Peyer's patch (tissue), 4 donors: Measurements from ENCODE around the gene C7orf57. TPM values are rescaled to one million over a fixed set of nuclear protein-coding genes. Genes with fewer than 3 reads are reported as not detected.

Source experiments
- DNase-seq, 3 donors: peaks; one replicate each; pipeline ENCODE4 v3.0.0-alpha.2; 2017 to 2019
- H3K27ac ChIP-seq, 4 donors: fragments of 200-600 bp; sonication (generic); one replicate each; pipeline ENCODE4 v1.5.1; 2016 to 2019
- H3K27me3 ChIP-seq, 2 donors: fragments of 200-600 bp; sonication (generic); one replicate each; pipeline ENCODE4 v1.5.1; 2019
- H3K36me3 ChIP-seq, 3 donors: fragments of 200-600 bp; sonication (generic); one replicate each; pipeline ENCODE4 v1.5.1; 2016 to 2019
- H3K4me1 ChIP-seq, 4 donors: fragments of 200-600 bp; sonication (generic); one replicate each; pipeline ENCODE4 v1.5.1; 2016 to 2019
- H3K4me3 ChIP-seq, 4 donors: fragments of 200-600 bp; sonication (generic); 1 replicate in 3 of 4; 2 replicates in 1 of 4; pipeline ENCODE4 v1.5.1; 2016 to 2019; ENCODE audit warnings: mild to moderate bottlenecking in 1 of 4
- H3K9me3 ChIP-seq, 4 donors: fragments of 200-600 bp; sonication (generic); one replicate each; pipeline ENCODE4 v1.5.1; 2016 to 2019; ENCODE audit warnings: mild to moderate bottlenecking in 1 of 4
- POLR2A ChIP-seq, 2 donors: fragments of 450-650 bp; IDR thresholded peaks; one replicate each; pipeline ENCODE4 v1.5.1; 2017; ENCODE audit warnings: antibody characterized with exemption in 2 of 2, mild to moderate bottlenecking in 2 of 2, moderate library complexity in 2 of 2
- total RNA-seq, 4 donors: library from RNA; depleted of rRNA; stranded (reverse); fragments of >200 nt; gene quantifications; one replicate each; pipeline ENCODE4 v1.1.0, GENCODE V29; 2016
- TF ChIP-seq, protein P1 (sequence below), 6 experiments: fragments of 450-650 bp in 4 of 6; fragments of 200-600 bp in 2 of 6; sonication (generic) in 1 of 6; IDR thresholded peaks; one replicate each; pipeline ENCODE4 v1.5.1; 2017 to 2019; ENCODE audit warnings: antibody characterized with exemption in 6 of 6, mild to moderate bottlenecking in 3 of 6, moderate library complexity in 1 of 6

Gene C7orf57
- total RNA-seq, 4 donors from 2014 or later: not detected

DNA sequence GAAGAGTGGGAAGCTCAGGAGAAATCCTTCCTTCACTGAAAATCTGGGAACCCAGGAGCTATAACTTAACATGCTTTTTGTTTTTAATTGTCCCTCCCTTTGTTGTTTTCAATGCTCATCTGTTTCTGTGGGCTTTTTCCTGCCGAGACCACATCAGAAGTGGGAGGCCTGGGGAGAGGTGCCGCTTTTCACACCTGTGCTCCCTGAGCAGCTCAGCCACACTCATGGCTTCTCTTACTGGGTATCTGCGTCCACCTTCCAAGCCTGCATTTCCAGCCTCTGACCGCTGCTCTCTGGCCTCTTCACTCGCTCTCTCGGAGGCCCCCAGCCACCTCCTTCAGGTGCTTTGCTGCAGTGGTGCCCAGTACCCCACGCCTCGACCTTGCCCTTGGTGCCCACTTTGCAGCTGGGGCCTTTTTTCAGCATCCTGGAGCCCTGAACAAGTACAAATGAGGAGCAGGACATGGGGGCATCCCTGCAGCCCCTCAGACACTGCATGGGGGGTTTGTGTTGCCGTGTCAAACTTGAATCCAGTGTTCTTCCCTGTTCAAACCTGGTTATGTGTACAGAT lies 9.9 kb downstream of the C7orf57 start:
- no peaks in the 10 kb centered on the region for H3K4me1 ChIP-seq

DNA sequence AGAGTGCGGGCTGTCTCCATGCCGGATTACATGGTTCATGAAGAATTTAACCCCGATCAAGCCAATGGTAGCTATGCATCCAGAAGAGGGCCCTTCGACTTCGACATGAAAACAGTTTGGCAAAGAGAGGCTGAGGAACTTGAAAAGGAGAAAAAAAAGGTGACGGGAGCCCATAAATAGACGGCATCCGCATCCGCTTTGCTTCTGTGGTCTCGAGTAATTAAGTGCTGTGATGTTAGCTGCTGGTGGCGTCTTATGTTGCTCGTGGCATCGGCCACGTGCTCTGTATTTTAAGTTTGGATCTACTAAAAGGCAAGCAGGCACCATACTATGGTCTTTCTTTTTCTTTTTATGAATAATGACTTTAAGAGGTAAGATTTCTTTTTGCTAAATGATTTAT lies 11.1 kb downstream of the C7orf57 start:
- no peaks in the 10 kb centered on the region for H3K27me3 ChIP-seq
- no peaks in the 10 kb centered on the region for H3K4me1 ChIP-seq
- H3K4me3 ChIP-seq: no peak overlapping the region
- no peak for TF ChIP-seq POLR2A (IDR thresholded peaks at IDR 0.05)
- TF ChIP-seq, protein P1, sequence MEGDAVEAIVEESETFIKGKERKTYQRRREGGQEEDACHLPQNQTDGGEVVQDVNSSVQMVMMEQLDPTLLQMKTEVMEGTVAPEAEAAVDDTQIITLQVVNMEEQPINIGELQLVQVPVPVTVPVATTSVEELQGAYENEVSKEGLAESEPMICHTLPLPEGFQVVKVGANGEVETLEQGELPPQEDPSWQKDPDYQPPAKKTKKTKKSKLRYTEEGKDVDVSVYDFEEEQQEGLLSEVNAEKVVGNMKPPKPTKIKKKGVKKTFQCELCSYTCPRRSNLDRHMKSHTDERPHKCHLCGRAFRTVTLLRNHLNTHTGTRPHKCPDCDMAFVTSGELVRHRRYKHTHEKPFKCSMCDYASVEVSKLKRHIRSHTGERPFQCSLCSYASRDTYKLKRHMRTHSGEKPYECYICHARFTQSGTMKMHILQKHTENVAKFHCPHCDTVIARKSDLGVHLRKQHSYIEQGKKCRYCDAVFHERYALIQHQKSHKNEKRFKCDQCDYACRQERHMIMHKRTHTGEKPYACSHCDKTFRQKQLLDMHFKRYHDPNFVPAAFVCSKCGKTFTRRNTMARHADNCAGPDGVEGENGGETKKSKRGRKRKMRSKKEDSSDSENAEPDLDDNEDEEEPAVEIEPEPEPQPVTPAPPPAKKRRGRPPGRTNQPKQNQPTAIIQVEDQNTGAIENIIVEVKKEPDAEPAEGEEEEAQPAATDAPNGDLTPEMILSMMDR (IDR thresholded peaks at IDR 0.05): no peak
- no peaks in the 10 kb centered on the region for H3K36me3 ChIP-seq
- no peak overlapping the region for H3K27ac ChIP-seq
- no peaks in the 10 kb centered on the region for H3K9me3 ChIP-seq
- DNase-seq: no peak

More for the DNA sequence above, 9.9 kb downstream of the C7orf57 start:
- Histone ChIP-seq H3K4me3 (no peak overlapping the region), H3K9me3 (no peaks in the 10 kb centered on the region), H3K27me3 (no peaks in the 10 kb centered on the region), H3K36me3 (no peaks in the 10 kb centered on the region), H3K27ac (no peak overlapping the region)
- TF ChIP-seq POLR2A (IDR thresholded peaks at IDR 0.05): no peak
- TF ChIP-seq, protein P1 (IDR thresholded peaks at IDR 0.05): no peak
- DNase-seq: no peak

DNA sequence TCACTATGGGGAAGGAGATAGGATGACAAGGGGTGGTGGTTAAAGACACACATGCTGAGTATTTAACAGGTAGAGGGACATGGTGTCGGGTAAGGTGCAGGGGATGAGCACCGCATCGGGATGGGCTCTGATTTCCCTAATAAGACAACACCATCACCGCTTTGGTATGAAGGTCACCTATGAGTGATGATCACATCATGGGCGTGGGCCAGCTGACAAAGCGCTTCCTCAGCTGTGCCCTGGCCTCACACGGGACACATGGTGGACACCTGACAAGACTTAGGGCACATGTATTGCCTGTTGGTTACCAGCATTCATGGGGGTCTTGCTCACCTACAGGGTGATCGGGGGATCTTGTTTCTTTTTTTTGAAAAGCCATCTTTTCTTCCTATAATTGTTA lies 12.8 kb downstream of the C7orf57 start:
- no peak overlapping the region for H3K27ac ChIP-seq
- H3K9me3 ChIP-seq: no peaks in the 10 kb centered on the region
- TF ChIP-seq POLR2A (IDR thresholded peaks at IDR 0.05): no peak
- no peaks in the 10 kb centered on the region for H3K27me3 ChIP-seq
- no peak overlapping the region for H3K4me3 ChIP-seq
- no peaks in the 10 kb centered on the region for H3K4me1 ChIP-seq
- no peaks in the 10 kb centered on the region for H3K36me3 ChIP-seq
- DNase-seq: no peak

DNA sequence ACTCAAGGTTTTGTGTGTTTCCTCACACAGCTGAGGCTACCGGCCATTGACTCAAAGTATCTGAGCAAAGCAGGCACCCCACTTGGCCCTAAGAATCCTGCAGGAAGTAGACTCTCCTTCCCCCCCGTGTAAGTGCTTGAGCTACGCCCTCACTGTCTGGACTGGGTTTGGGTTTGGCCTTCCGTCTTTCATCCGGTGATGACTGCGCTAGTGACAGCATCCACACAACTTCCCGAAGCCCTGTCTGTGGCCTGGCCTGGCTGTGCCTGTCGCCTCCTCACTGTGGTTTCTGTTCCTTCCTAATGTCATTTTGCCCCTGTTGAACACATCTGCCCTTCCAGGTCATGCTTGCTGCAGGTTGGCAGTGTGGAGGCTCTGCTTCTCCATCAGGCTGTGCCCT lies 14.5 kb downstream of the C7orf57 start:
- no peaks in the 10 kb centered on the region for H3K27me3 ChIP-seq
- no peak overlapping the region for H3K4me3 ChIP-seq
- no peak for DNase-seq
- no peaks in the 10 kb centered on the region for H3K9me3 ChIP-seq
- no peaks in the 10 kb centered on the region for H3K36me3 ChIP-seq
- no peaks in the 10 kb centered on the region for H3K4me1 ChIP-seq
- H3K27ac ChIP-seq: no peak overlapping the region
- TF ChIP-seq, protein P1 (IDR thresholded peaks at IDR 0.05): no peak
- no peak for TF ChIP-seq POLR2A (IDR thresholded peaks at IDR 0.05)

DNA sequence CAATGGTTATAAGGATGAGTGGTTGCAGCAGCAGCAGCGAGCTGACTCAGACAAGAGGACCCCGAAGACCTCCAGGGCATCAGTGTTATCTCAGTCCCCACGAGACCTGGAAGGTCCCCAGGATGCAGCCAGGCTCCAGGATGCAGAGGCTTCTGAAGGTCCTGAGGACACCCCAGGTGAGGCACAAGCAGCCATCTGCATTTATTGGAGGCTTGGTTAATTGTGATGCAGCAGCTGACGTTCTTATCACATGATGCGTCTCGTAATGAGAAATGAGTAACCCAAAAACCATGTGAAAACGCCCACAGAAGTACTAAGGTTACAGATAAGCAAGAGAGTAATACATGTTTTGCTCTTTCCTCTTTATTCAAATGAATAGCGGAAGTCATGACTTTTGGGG lies 17.4 kb downstream of the C7orf57 start:
- no peaks in the 10 kb centered on the region for H3K36me3 ChIP-seq
- H3K4me3 ChIP-seq: no peak overlapping the region
- no peak for DNase-seq
- H3K27me3 ChIP-seq: no peaks in the 10 kb centered on the region
- no peaks in the 10 kb centered on the region for H3K9me3 ChIP-seq
- TF ChIP-seq POLR2A (IDR thresholded peaks at IDR 0.05): no peak
- no peaks in the 10 kb centered on the region for H3K4me1 ChIP-seq
- H3K27ac ChIP-seq: no peak overlapping the region

DNA sequence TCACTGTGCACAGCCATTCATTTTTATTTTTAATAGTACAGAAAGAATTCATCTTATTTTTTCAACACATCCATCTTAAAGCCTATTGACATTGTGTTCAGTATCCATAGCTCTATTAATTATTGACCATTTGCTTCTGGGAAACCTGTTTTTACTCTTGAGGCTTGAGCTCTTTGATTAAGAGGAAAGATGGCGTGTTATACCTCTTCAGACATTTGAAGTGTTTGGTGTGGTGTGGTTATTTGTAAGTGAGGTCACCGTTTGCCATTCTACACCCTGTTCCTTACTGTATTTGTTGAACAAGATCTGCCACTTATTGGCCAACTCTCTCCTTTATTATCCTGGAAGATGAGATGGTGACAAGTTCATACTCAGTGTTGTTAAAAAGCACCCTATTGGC lies 18.4 kb downstream of the C7orf57 start:
- no peaks in the 10 kb centered on the region for H3K9me3 ChIP-seq
- no peak overlapping the region for H3K27ac ChIP-seq
- no peak for TF ChIP-seq POLR2A (IDR thresholded peaks at IDR 0.05)
- TF ChIP-seq, protein P1 (IDR thresholded peaks at IDR 0.05): no peak
- no peaks in the 10 kb centered on the region for H3K36me3 ChIP-seq
- no peaks in the 10 kb centered on the region for H3K27me3 ChIP-seq
- no peaks in the 10 kb centered on the region for H3K4me1 ChIP-seq
- no peak overlapping the region for H3K4me3 ChIP-seq
- DNase-seq: no peak

DNA sequence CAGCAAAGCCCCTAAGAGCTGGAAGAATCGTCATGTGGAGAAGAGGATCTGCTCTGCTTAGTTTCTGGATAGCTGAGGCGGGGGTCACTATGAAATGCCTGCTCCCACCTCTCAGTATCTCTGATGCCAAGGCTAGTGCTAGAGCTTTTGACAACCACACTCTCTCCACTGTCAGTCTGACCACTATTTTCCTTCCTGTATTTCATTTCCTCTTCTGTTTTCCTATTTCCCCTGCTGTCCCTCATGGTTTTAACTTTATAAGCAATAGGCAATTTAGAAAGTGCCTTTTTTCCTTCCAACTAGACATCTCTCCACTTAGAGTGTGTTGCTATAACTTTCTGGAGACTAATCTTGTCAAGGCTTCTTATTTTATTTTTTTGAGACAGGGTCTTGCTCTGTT lies 23.6 kb downstream of the C7orf57 start:
- H3K4me3 ChIP-seq: no peak overlapping the region

More for the DNA sequence above, 23.6 kb downstream of the C7orf57 start:
- TF ChIP-seq POLR2A (IDR thresholded peaks at IDR 0.05): no peak
- TF ChIP-seq, protein P1 (IDR thresholded peaks at IDR 0.05): no peak
- H3K4me1 ChIP-seq: no peaks in the 10 kb centered on the region
- no peaks in the 10 kb centered on the region for H3K36me3 ChIP-seq
- H3K9me3 ChIP-seq: no peaks in the 10 kb centered on the region
- no peaks in the 10 kb centered on the region for H3K27me3 ChIP-seq
- DNase-seq: no peak
- no peak overlapping the region for H3K27ac ChIP-seq
